HG03025 (cell line): ENCODE measurements around the gene CENPN.

Source experiments
- ATAC-seq: cut with Tn5 transposase; IDR thresholded peaks from one replicate; pipeline ENCODE4 v1.9.1; 2021; ENCODE audit warnings: mild to moderate bottlenecking, moderate library complexity; ENCODE audit not compliant: unreplicated experiment, low FRiP score

The CENPN gene

GRCh38 chr16:81073560-81074330 lies 66.7 kb downstream of the CENPN start:
- ATAC-seq = no peak

DNA sequence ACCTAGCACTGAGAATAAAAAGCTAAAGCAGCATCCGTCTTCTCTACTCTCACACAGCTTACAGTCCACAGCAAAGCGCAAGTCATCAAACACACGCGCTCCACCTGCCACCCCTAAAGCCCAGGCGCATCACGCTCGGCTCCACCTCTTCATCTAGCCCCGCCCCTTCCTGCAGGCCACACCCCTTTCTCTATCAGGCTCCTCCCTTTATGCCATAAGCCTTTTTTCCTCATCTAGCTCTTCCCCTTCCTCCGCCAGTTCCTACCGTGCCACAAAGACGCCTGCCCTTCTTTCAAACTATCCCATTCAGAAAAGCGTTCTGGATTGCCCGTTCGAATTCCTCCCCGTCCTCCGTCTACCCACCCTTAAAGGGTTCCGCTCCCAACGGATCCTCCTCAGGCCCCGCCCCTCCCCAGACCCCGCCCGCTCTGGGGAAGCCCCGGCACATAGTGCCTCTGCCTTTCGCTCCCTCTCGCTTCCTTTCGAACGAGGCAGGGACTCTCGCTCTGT lies 69.6 kb downstream of the CENPN start:
- peak; percentile 86 for ATAC-seq

DNA sequence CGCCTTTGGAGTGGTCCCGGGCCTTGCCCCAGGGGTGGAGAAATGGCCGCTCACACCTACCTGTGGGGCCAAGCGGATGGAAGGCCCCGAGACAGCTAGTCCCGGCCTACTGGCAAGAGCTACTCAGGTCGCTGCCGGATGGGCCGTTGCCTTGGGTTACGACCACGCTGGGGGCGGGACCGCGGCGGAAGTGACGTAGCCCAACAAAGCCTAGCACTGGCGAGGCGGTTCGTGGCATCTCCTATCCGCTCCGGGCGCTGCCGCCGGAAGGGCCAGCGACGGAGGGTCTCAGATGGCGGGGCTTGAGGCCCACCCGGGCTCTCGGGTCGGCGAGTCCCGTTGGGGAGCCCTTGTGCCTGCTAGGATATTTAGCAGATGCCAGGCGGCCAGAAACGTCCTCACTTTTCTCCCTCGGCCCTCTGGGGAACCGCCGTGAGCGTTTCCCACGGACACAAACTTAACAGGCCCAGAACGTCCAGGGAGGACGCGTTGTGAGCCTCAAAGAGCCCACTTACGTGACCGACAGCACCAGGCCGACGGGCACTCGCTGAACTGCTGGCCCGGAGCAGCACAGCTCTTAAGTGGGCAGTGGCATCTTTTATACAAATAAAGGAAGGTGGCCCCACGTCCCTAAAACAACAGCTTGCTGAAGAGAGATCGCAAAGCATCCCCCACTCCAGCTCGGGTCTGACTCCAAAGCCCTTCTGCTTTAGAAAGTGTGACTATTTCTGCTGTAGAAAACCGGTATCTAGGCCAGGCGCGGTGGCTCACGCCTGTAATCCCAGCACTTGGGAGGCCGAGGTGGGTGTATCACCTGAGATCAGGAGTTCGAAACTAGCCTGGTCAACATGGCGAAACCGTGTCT lies 70.3 kb downstream of the CENPN start, which contains the start of gene C16orf46:
Gene C16orf46, minus strand, starts transcription at position 163 of the 865 bp plus-strand sequence. CDS start 13,283 bp downstream, outside the sequence.
- peak; percentile 97 for ATAC-seq

- ATAC-seq = no peak
These were observed 73.2 kb downstream of the CENPN start for GRCh38 chr16:81080233-81080632.

DNA sequence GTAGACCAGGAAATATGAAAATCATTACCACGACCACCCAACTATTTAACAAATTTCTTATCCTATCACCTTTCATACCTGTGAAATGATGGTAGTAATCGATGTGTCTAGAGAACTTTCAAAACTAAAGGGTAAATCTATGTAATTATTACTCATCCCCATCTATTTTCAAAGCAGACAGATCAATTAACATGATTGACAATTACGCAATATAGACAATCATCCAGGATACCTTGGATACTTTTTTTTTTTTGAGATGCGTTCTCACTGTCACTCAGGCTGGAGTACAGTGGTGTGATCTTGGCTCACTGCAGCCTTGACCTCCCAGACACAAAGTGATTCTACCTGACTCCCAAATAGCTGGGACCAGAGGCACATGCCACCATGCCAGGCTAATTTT lies 74.0 kb downstream of the CENPN start:
- no peak for ATAC-seq
